Measurements from ENCODE around the gene GTF2F1.

DNA sequence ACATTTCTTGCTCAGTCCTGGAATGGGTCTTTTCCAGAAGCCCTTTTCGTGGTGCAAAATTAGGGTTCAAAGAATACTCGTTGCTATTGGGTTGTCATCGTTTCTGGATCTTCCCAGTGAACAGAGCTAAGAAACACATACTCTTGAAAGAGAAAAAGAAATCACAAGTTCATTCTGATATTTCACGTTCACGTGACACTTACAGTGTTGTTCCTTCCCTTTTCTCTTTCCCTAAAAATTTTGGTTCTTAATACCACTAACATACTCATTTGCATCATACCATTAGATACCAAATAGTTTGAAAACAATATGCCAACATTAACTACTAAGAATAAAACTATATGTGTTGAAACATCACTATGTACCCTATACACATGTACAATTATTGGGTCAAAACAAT is 13.4 kb upstream of the GTF2F1 start:
- no peak for TF ChIP-seq GATA2 (IDR thresholded peaks at IDR 0.05; ENCODE audit: low read depth, low read length)
- no peak for TF ChIP-seq GATA3 (IDR thresholded peaks at IDR 0.05; ENCODE audit: low read depth, low read length)

All from SH-SY5Y (cell line).